ENCODE data around the gene FANCC. TPM values are rescaled to one million over a fixed set of nuclear protein-coding genes. Genes with fewer than 3 reads are reported as not detected.

Gene FANCC
- polyA plus RNA-seq, 1 of the 3 experiments (the other 2 are of a cell fraction) = 3.5 TPM

GRCh38 chr9:95155220-95155619 lies 162.3 kb downstream of the FANCC start:
- Histone ChIP-seq H3K9me3 (no peaks in the 10 kb centered on the region), H3K9me2 (no peaks in the 10 kb centered on the region), H3K27me3 (ENCODE audit: insufficient read depth) (no peaks in the 10 kb centered on the region), H3K79me2 (ENCODE audit: insufficient read depth) (no peaks in the 10 kb centered on the region), H3K9ac (no peak overlapping the region), H3K36me3 (replicated peaks in 1 of 2; ENCODE audit: control insufficient read depth in 1 of 2, insufficient read depth in 2 of 2, low read length in 1 of 2) (no peaks in the 10 kb centered on the region), H3K27ac (ENCODE audit: low read depth in 2 of 2, low read length in 1 of 2) (no peak overlapping the region), H3F3A (replicated peaks; ENCODE audit: insufficient read depth) (peaks cover 25% of the 10 kb centered on the region), H3K4me3 (ENCODE audit: low read depth in 2 of 2, low read length in 1 of 2) (no peak overlapping the region), H3K4me1 (ENCODE audit: control insufficient read depth in 1 of 2, insufficient read depth in 2 of 2, low read depth in 1 of 2, low read length in 1 of 2) (peaks cover 27 to 28% of the 10 kb centered on the region in 2 experiments), H4K20me1 (ENCODE audit: insufficient read depth) (no peaks in the 10 kb centered on the region), H3K4me2 (no peak overlapping the region), H2AFZ (ENCODE audit: low read depth) (no peak overlapping the region)
- 91% methylated on average over 3 of the region's 3 CpGs for WGBS (ENCODE audit: low lambda C conversion rate)
- ChIA-PET POLR2A (no interaction called here), CTCF (interaction anchor here (0.9 to 1.7 kb wide), 2 partner anchors 25 to 27 kb away, joined by 4 to 5 read pairs; no protein-coding TSS in a partner anchor)
- DNase-seq = no peak
- TF ChIP-seq CHD2 (IDR thresholded peaks at IDR 0.05; ENCODE audit: low read length, partially characterized antibody) (no peak), MXI1 (IDR thresholded peaks at IDR 0.05; ENCODE audit: low read depth, low read length) (no peak), USF1 (IDR thresholded peaks at IDR 0.05; ENCODE audit: borderline replicate concordance, low read depth) (no peak), RCOR1 (IDR thresholded peaks at IDR 0.05; ENCODE audit: low read length) (no peak), NFIC (IDR thresholded peaks at IDR 0.05; ENCODE audit: borderline replicate concordance) (no peak), GATA2 (CRISPR knock-in tag; IDR thresholded peaks at IDR 0.05) (no peak), FOXM1 (IDR thresholded peaks at IDR 0.05; ENCODE audit: low read depth) (no peak), EP300 (IDR thresholded peaks at IDR 0.05; ENCODE audit: borderline replicate concordance in 1 of 2, low read depth in 1 of 2, low read length in 1 of 2) (no peak), SMC3 (IDR thresholded peaks at IDR 0.05; ENCODE audit: low read depth, low read length) (no peak), TCF12 (IDR thresholded peaks at IDR 0.05) (no peak), EZH2phosphoT487 (IDR thresholded peaks at IDR 0.05; ENCODE audit: borderline replicate concordance, low read depth) (no peak)
- TF ChIP-seq, protein P1, sequence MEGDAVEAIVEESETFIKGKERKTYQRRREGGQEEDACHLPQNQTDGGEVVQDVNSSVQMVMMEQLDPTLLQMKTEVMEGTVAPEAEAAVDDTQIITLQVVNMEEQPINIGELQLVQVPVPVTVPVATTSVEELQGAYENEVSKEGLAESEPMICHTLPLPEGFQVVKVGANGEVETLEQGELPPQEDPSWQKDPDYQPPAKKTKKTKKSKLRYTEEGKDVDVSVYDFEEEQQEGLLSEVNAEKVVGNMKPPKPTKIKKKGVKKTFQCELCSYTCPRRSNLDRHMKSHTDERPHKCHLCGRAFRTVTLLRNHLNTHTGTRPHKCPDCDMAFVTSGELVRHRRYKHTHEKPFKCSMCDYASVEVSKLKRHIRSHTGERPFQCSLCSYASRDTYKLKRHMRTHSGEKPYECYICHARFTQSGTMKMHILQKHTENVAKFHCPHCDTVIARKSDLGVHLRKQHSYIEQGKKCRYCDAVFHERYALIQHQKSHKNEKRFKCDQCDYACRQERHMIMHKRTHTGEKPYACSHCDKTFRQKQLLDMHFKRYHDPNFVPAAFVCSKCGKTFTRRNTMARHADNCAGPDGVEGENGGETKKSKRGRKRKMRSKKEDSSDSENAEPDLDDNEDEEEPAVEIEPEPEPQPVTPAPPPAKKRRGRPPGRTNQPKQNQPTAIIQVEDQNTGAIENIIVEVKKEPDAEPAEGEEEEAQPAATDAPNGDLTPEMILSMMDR (IDR thresholded peaks at IDR 0.05) = no peak
- TF ChIP-seq, protein P2, sequence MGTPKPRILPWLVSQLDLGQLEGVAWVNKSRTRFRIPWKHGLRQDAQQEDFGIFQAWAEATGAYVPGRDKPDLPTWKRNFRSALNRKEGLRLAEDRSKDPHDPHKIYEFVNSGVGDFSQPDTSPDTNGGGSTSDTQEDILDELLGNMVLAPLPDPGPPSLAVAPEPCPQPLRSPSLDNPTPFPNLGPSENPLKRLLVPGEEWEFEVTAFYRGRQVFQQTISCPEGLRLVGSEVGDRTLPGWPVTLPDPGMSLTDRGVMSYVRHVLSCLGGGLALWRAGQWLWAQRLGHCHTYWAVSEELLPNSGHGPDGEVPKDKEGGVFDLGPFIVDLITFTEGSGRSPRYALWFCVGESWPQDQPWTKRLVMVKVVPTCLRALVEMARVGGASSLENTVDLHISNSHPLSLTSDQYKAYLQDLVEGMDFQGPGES (IDR thresholded peaks at IDR 0.05; ENCODE audit: low read depth, low read length) = no peak
- TF ChIP-seq, protein P3, sequence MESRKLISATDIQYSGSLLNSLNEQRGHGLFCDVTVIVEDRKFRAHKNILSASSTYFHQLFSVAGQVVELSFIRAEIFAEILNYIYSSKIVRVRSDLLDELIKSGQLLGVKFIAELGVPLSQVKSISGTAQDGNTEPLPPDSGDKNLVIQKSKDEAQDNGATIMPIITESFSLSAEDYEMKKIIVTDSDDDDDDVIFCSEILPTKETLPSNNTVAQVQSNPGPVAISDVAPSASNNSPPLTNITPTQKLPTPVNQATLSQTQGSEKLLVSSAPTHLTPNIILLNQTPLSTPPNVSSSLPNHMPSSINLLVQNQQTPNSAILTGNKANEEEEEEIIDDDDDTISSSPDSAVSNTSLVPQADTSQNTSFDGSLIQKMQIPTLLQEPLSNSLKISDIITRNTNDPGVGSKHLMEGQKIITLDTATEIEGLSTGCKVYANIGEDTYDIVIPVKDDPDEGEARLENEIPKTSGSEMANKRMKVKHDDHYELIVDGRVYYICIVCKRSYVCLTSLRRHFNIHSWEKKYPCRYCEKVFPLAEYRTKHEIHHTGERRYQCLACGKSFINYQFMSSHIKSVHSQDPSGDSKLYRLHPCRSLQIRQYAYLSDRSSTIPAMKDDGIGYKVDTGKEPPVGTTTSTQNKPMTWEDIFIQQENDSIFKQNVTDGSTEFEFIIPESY (IDR thresholded peaks at IDR 0.05; ENCODE audit: borderline replicate concordance, low read depth) = no peak
